Peyer's patch (tissue), 4 donors: ENCODE measurements around the gene PLPP4. TPM values are rescaled to one million over a fixed set of nuclear protein-coding genes. Genes with fewer than 3 reads are reported as not detected.

ENCODE experiments used
- DNase-seq, 3 donors: peaks; one replicate each; pipeline ENCODE4 v3.0.0-alpha.2; 2017 to 2019
- H3K27ac ChIP-seq, 4 donors: fragments of 200-600 bp; sonication (generic); one replicate each; pipeline ENCODE4 v1.5.1; 2016 to 2019
- H3K27me3 ChIP-seq, 2 donors: fragments of 200-600 bp; sonication (generic); one replicate each; pipeline ENCODE4 v1.5.1; 2019
- H3K36me3 ChIP-seq, 3 donors: fragments of 200-600 bp; sonication (generic); one replicate each; pipeline ENCODE4 v1.5.1; 2016 to 2019
- H3K4me1 ChIP-seq, 4 donors: fragments of 200-600 bp; sonication (generic); one replicate each; pipeline ENCODE4 v1.5.1; 2016 to 2019
- H3K4me3 ChIP-seq, 4 donors: fragments of 200-600 bp; sonication (generic); 1 replicate in 3 of 4; 2 replicates in 1 of 4; pipeline ENCODE4 v1.5.1; 2016 to 2019; ENCODE audit warnings: mild to moderate bottlenecking in 1 of 4
- H3K9me3 ChIP-seq, 4 donors: fragments of 200-600 bp; sonication (generic); one replicate each; pipeline ENCODE4 v1.5.1; 2016 to 2019; ENCODE audit warnings: mild to moderate bottlenecking in 1 of 4
- POLR2A ChIP-seq, 2 donors: fragments of 450-650 bp; IDR thresholded peaks; one replicate each; pipeline ENCODE4 v1.5.1; 2017; ENCODE audit warnings: antibody characterized with exemption in 2 of 2, mild to moderate bottlenecking in 2 of 2, moderate library complexity in 2 of 2
- total RNA-seq, 4 donors: library from RNA; depleted of rRNA; stranded (reverse); fragments of >200 nt; gene quantifications; one replicate each; pipeline ENCODE4 v1.1.0, GENCODE V29; 2016
- TF ChIP-seq, protein P1 (sequence below), 6 experiments: fragments of 450-650 bp in 4 of 6; fragments of 200-600 bp in 2 of 6; sonication (generic) in 1 of 6; IDR thresholded peaks; one replicate each; pipeline ENCODE4 v1.5.1; 2017 to 2019; ENCODE audit warnings: antibody characterized with exemption in 6 of 6, mild to moderate bottlenecking in 3 of 6, moderate library complexity in 1 of 6

The PLPP4 gene
- total RNA-seq, 4 donors from 2014 or later = 1.3 TPM; not detected in 3

DNA sequence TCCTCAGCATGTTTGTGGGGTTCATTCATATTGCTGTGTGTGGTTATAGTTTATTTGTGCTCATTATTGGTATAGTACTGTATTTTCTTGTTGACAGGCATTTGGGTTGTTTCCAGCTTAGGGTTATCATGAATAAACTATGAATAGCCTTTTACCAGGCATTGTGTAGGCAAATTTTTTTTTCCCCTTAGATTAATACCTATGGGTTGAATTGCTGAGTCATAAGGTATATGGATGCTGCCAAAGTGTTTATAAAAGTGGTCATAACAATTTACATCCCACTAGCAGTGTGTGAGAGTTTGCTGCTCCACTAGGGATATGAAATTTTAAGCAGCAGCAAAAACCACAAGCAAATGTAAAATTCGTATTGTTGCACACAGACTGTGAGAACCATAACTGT lies 175.0 kb downstream of the PLPP4 start:
- DNase-seq = no peak
- Histone ChIP-seq H3K4me3 (no peak overlapping the region), H3K27ac (no peak overlapping the region), H3K9me3 (no peaks in the 10 kb centered on the region), H3K36me3 (no peaks in the 10 kb centered on the region), H3K27me3 (no peaks in the 10 kb centered on the region), H3K4me1 (no peaks in the 10 kb centered on the region)
- no peak for TF ChIP-seq POLR2A (IDR thresholded peaks at IDR 0.05)
- TF ChIP-seq, protein P1, sequence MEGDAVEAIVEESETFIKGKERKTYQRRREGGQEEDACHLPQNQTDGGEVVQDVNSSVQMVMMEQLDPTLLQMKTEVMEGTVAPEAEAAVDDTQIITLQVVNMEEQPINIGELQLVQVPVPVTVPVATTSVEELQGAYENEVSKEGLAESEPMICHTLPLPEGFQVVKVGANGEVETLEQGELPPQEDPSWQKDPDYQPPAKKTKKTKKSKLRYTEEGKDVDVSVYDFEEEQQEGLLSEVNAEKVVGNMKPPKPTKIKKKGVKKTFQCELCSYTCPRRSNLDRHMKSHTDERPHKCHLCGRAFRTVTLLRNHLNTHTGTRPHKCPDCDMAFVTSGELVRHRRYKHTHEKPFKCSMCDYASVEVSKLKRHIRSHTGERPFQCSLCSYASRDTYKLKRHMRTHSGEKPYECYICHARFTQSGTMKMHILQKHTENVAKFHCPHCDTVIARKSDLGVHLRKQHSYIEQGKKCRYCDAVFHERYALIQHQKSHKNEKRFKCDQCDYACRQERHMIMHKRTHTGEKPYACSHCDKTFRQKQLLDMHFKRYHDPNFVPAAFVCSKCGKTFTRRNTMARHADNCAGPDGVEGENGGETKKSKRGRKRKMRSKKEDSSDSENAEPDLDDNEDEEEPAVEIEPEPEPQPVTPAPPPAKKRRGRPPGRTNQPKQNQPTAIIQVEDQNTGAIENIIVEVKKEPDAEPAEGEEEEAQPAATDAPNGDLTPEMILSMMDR (IDR thresholded peaks at IDR 0.05) = no peak

DNA sequence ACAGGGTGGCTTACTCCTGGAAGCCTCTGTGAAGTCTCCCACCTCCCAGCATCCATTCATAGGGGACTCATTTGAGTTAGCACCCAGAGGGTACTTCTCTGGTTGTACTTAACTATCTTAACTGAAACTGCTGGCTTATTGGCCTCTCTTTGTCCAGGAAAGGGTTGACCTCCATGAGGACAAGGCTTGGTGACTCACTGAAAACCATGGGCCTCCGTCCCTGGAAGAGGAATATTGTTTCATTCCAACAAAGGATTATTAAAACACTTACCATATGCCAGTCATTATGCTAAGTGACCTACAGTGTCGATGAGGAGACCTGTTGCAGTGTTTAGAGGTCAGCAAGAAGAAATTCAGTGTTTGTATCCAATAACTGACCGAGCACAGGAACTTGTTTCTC lies 175.9 kb downstream of the PLPP4 start:
- no peaks in the 10 kb centered on the region for H3K27me3 ChIP-seq
- H3K4me1 ChIP-seq = no peaks in the 10 kb centered on the region
- DNase-seq = no peak
- H3K27ac ChIP-seq = no peak overlapping the region
- no peak overlapping the region for H3K4me3 ChIP-seq
- no peaks in the 10 kb centered on the region for H3K36me3 ChIP-seq
- TF ChIP-seq, protein P1 (IDR thresholded peaks at IDR 0.05) = no peak
- TF ChIP-seq POLR2A (IDR thresholded peaks at IDR 0.05) = no peak
- H3K9me3 ChIP-seq = no peaks in the 10 kb centered on the region

DNA sequence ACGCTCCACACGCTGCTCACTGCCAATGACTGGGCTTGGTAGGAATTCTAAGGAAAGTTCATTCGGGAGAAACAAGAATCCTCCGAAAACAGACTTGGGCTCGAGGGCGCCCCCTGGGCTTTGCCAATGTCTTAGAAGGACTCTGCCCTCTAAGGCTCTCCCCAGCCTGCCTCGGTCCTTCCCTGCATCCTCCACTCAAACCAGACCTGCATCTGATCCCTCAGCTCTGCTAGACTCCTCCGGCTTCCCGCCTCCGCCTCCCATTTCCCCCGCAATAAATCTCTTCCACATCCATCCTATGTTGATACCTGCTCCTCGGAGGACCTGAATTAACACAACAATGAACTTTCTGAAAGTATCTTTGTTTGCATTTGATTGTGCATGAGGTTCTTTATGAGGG lies 177.6 kb downstream of the PLPP4 start:
- Histone ChIP-seq H3K9me3 (no peaks in the 10 kb centered on the region), H3K27me3 (no peaks in the 10 kb centered on the region), H3K27ac (no peak overlapping the region), H3K36me3 (no peaks in the 10 kb centered on the region), H3K4me1 (no peaks in the 10 kb centered on the region), H3K4me3 (no peak overlapping the region)
- DNase-seq = no peak
- TF ChIP-seq, protein P1 (IDR thresholded peaks at IDR 0.05) = no peak
- no peak for TF ChIP-seq POLR2A (IDR thresholded peaks at IDR 0.05)
